Spleen (tissue), 7 donors: Measurements from ENCODE around the gene KCNG4.
"Not testable (repeated sequence)": the region's sequence is repeated elsewhere in the genome, so short reads cannot be mapped to it uniquely, and the experiment has no call there.

ENCODE experiments used
- POLR2A ChIP-seq, 3 donors: fragments of 450-650 bp; IDR thresholded peaks; one replicate each; pipeline ENCODE4 v1.5.1; 2017; ENCODE audit warnings: antibody characterized with exemption in 3 of 3, mild to moderate bottlenecking in 1 of 3
- TF ChIP-seq, protein P1 (sequence below), 11 experiments: fragments of 200-600 bp in 7 of 11; fragments of 450-650 bp in 4 of 11; sonication (generic) in 4 of 11; IDR thresholded peaks in 8 of 11; conservative IDR thresholded peaks in 3 of 11; 1 replicate in 7 of 11; 2 replicates in 4 of 11; pipeline versions ENCODE4 v1.4.0 to v1.8.0; 2016 to 2021; ENCODE audit warnings: antibody characterized with exemption in 11 of 11, inconsistent platforms in 4 of 11, mild to moderate bottlenecking in 1 of 11
- donor health status: DM: no; HTN: no; CAD: no; lungs with moderate emphysema.
- donor health status: DM: no; HTN: no; CAD: no.
- donor health status: DM: no; HTN: no; CAD: no.

DNA sequence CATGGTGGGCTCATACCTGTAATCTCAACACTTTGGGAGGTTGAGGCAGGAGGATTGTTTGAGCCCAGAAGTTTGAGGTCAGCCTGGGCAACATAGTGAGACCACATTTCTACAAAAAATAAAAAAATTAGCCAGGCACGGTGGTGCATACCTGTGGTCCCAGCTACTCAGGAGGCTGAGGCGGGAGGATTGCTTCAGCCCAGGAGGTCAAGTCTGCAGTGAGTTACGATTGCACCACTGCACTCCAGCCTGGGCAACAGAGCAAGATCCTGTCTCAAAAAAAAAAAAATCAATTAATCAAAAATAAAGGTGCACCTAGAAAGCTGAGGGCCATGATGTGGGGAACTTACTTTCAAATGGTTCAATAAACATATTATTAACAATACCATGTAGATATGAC lies 23.7 kb downstream of the KCNG4 start:
- TF ChIP-seq, protein P1, sequence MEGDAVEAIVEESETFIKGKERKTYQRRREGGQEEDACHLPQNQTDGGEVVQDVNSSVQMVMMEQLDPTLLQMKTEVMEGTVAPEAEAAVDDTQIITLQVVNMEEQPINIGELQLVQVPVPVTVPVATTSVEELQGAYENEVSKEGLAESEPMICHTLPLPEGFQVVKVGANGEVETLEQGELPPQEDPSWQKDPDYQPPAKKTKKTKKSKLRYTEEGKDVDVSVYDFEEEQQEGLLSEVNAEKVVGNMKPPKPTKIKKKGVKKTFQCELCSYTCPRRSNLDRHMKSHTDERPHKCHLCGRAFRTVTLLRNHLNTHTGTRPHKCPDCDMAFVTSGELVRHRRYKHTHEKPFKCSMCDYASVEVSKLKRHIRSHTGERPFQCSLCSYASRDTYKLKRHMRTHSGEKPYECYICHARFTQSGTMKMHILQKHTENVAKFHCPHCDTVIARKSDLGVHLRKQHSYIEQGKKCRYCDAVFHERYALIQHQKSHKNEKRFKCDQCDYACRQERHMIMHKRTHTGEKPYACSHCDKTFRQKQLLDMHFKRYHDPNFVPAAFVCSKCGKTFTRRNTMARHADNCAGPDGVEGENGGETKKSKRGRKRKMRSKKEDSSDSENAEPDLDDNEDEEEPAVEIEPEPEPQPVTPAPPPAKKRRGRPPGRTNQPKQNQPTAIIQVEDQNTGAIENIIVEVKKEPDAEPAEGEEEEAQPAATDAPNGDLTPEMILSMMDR (IDR thresholded peaks at IDR 0.05 in 8 of 11, conservative IDR thresholded peaks at IDR 0.05 in 3 of 11): not testable (repeated sequence)
- TF ChIP-seq POLR2A (IDR thresholded peaks at IDR 0.05): not testable (repeated sequence)
